Naive thymus-derived CD8-positive, alpha-beta T cell (primary cell): ENCODE data around the gene PSMB5. TPM values are rescaled to one million over a fixed set of nuclear protein-coding genes. Genes with fewer than 3 reads are reported as not detected.
"Not testable (repeated sequence)": the region's sequence is repeated elsewhere in the genome, so short reads cannot be mapped to it uniquely, and the experiment has no call there.

ENCODE experiments used
- ATAC-seq, 2 donors: fragments of 150-1000 bp; cut with Tn5 transposase in 1 of 2; sonication (Bioruptor Pico), chemical (Tn5 transposase) in 1 of 2; 1 replicate in 1 of 2; 2 replicates in 1 of 2; pipeline ENCODE4 v1.10.0; 2021; ENCODE audit warnings: mild to moderate bottlenecking in 2 of 2, moderate library complexity in 2 of 2
- POLR2A ChIA-PET: fragments of 350-600 bp; sonication (Branson Sonifier 250); formaldehyde crosslinking; loops from one replicate; lab custom pipeline; 2021; ENCODE audit warnings: antibody characterized with exemption; lab: Charles Lee
- DNase-seq, 10 donors: peaks; one replicate each; pipeline versions ENCODE4 v3.0.0 to v3.0.0-alpha.2; 2020 to 2022
- H3K27ac Mint-ChIP-seq, 10 donors: one replicate each; pipeline ENCODE4 v1.8.0; 2020 to 2022; ENCODE audit warnings: mild to moderate bottlenecking in 10 of 10, mixed read lengths in 10 of 10, moderate library complexity in 4 of 10, inconsistent platforms in 1 of 10
- H3K27me3 Mint-ChIP-seq, 5 donors: one replicate each; pipeline ENCODE4 v1.8.0; 2021 to 2022; ENCODE audit warnings: mixed read lengths in 5 of 5
- H3K36me3 Mint-ChIP-seq, 3 donors: one replicate each; pipeline ENCODE4 v1.8.0; 2020 to 2022; ENCODE audit warnings: mixed read lengths in 3 of 3, mild to moderate bottlenecking in 2 of 3, inconsistent platforms in 1 of 3
- H3K4me1 Mint-ChIP-seq, 4 donors: one replicate each; pipeline ENCODE4 v1.8.0; 2021 to 2022; ENCODE audit warnings: mixed read lengths in 4 of 4
- H3K4me3 Mint-ChIP-seq, 10 donors: one replicate each; pipeline ENCODE4 v1.8.0; 2020 to 2022; ENCODE audit warnings: mild to moderate bottlenecking in 10 of 10, mixed read lengths in 10 of 10, moderate library complexity in 6 of 10, inconsistent platforms in 1 of 10
- H3K9me3 Mint-ChIP-seq, 9 donors: one replicate each; pipeline ENCODE4 v1.8.0; 2020 to 2022; ENCODE audit warnings: mixed read lengths in 9 of 9, mild to moderate bottlenecking in 3 of 9, inconsistent platforms in 1 of 9, moderate library complexity in 1 of 9
- polyA plus RNA-seq, 3 donors: library from polyadenylated mRNA; unstranded; fragments of 300-500 nt; fragmentation: Illumina TruSeq; gene quantifications; one replicate each; pipeline ENCODE4 v1.2.3, GENCODE V29; 2021
- total RNA-seq, 8 experiments: library from RNA in 2 of 8; stranded (reverse) in 2 of 8; gene quantifications; one replicate each; pipeline ENCODE4 v1.2.3 and lab custom pipeline; 2021 to 2026

PSMB5 gene
- total and polyA plus RNA-seq, 5 experiments from 2014 or later: 30.2 to 49.7 (median 35.8) TPM

- Mint-ChIP-seq H3K4me3 (peak overlapping the region in 7 of 10 donors; percentile 5 to 81 (median 58)), H3K9me3 (no peaks in the 10 kb centered on the region), H3K36me3 (peaks cover 5 to 26% (median 9%) of the 10 kb centered on the region in 3 donors), H3K4me1 (peaks cover 30 to 50% (median 43%) of the 10 kb centered on the region in 4 donors), H3K27ac (peak overlapping the region in 9 of 10 donors; percentile 49 to 93 (median 82)), H3K27me3 (no peaks in the 10 kb centered on the region)
- POLR2A ChIA-PET: interaction anchor here (1.0 to 1.1 kb wide), 2 partner anchors 15 to 432 kb away, joined by 3 to 8 read pairs; no protein-coding TSS in a partner anchor
- DNase-seq: no peak
- ATAC-seq: no peak
These were observed 12.7 kb downstream of the PSMB5 start for GRCh38 chr14:23021889-23022442.

DNA sequence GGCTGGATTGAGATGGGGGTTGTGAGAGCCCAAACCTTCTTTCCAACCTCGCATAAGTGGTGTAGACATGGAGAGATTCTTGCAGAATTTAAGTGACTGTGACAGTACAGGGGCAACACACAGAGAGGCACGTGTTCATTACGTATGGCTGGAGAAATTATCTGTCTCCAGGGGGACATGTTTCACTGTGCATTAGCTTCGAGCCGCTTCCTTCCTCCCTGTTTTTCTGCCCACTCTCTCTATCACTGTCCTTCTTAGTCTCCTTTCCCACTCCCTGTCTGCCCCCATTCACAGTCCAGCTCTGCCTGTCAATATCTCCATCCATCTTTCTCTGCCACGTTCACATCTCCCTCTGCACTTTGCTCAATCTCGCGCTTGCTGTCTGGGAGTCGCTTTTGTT is 13.3 kb downstream of the PSMB5 start:
- no peak for DNase-seq
- Mint-ChIP-seq H3K27ac (peak overlapping the region in 9 of 10 donors; percentile 42 to 93 (median 82)), H3K9me3 (no peaks in the 10 kb centered on the region), H3K27me3 (no peaks in the 10 kb centered on the region), H3K36me3 (peaks cover 5 to 26% (median 9%) of the 10 kb centered on the region in 3 donors), H3K4me1 (peaks cover 30 to 50% (median 43%) of the 10 kb centered on the region in 4 donors), H3K4me3 (peak overlapping the region in 7 of 10 donors; percentile 25 to 81 (median 65))
- ATAC-seq: peak in 1 of 2 donors; percentile 24
- POLR2A ChIA-PET: interaction anchor here (1.1 to 2.1 kb wide), 3 partner anchors 9 to 15 kb away, joined by 3 to 16 read pairs (median 9); no protein-coding TSS in a partner anchor

- H3K27me3 Mint-ChIP-seq: peaks cover 0 to 3% (median 0%) of the 10 kb centered on the region in 5 donors
- peak; percentile 58 to 76 for ATAC-seq
- no peaks in the 10 kb centered on the region for H3K9me3 Mint-ChIP-seq
- peak overlapping the region in 9 of 10 donors; percentile 45 to 93 (median 82) for H3K27ac Mint-ChIP-seq
- DNase-seq: peak in 2 of 10 donors; percentile 15 to 33
- POLR2A ChIA-PET: interaction anchor here (1.2 to 2.1 kb wide), 3 partner anchors 8 to 14 kb away, joined by 3 to 16 read pairs (median 10); no protein-coding TSS in a partner anchor
- peaks cover 2 to 16% (median 3%) of the 10 kb centered on the region in 3 donors for H3K36me3 Mint-ChIP-seq
- peak overlapping the region in 9 of 10 donors; percentile 24 to 81 (median 45) for H3K4me3 Mint-ChIP-seq
- H3K4me1 Mint-ChIP-seq: peaks cover 28 to 47% (median 40%) of the 10 kb centered on the region in 4 donors
These were observed 14.3 kb downstream of the PSMB5 start for GRCh38 chr14:23020143-23021128.

GRCh38 chr14:23018107-23018506 is 16.6 kb downstream of the PSMB5 start:
- ATAC-seq (no peak), DNase-seq (no peak)
- Mint-ChIP-seq H3K27ac (no peak overlapping the region), H3K36me3 (no peaks in the 10 kb centered on the region), H3K9me3 (no peaks in the 10 kb centered on the region), H3K27me3 (peaks cover 0 to 3% (median 0%) of the 10 kb centered on the region in 5 donors), H3K4me1 (peaks cover 17 to 28% (median 22%) of the 10 kb centered on the region in 4 donors), H3K4me3 (no peak overlapping the region)
- POLR2A ChIA-PET: interaction anchor here (0.7 to 1.0 kb wide), 2 partner anchors 11 to 38 kb away, joined by 3 to 4 read pairs; no protein-coding TSS in a partner anchor

- H3K9me3 Mint-ChIP-seq: no peaks in the 10 kb centered on the region
- POLR2A ChIA-PET: interaction anchor here (0.7 kb wide), 1 partner anchor 21 kb away, joined by 3 read pairs; no protein-coding TSS in a partner anchor
- H3K4me1 Mint-ChIP-seq: peaks cover 12 to 20% (median 15%) of the 10 kb centered on the region in 4 donors
- H3K4me3 Mint-ChIP-seq: no peak overlapping the region
- H3K27ac Mint-ChIP-seq: no peak overlapping the region
- DNase-seq (no peak), ATAC-seq (no peak)
- H3K36me3 Mint-ChIP-seq: no peaks in the 10 kb centered on the region
- H3K27me3 Mint-ChIP-seq: peaks cover 0 to 3% (median 0%) of the 10 kb centered on the region in 5 donors
These were observed 17.6 kb downstream of the PSMB5 start for GRCh38 chr14:23017091-23017490.

DNA sequence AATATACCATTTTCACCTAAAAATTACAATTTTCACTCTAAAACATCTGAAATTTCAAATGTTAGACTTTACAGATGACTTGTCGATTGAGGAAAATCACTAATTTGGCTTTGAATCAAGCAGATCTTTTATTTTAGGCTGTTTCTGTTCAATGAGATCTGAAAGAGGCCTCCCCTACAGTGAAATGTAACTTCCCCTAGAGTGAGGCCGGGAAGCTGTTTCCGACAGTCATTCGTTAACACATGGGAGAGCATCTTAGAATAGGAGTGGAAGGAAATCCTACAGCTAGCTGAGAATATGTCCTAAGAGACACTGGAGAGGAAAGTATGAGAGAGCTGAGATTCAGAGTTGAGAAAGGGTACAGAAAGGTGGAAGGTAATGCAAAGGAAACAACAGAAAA is 19.1 kb downstream of the PSMB5 start:
- peaks cover 6 to 8% (median 7%) of the 10 kb centered on the region in 4 donors for H3K4me1 Mint-ChIP-seq
- H3K27ac Mint-ChIP-seq: peak overlapping the region in 3 of 10 donors; percentile 56 to 86 (median 66)
- H3K36me3 Mint-ChIP-seq: no peaks in the 10 kb centered on the region
- no peaks in the 10 kb centered on the region for H3K9me3 Mint-ChIP-seq
- ATAC-seq: no peak
- peaks cover 0 to 3% (median 0%) of the 10 kb centered on the region in 5 donors for H3K27me3 Mint-ChIP-seq
- POLR2A ChIA-PET: interaction anchor here (1.2 to 1.7 kb wide), 2 partner anchors 9 to 18 kb away, joined by 3 to 6 read pairs; no protein-coding TSS in a partner anchor
- H3K4me3 Mint-ChIP-seq: peak overlapping the region in 2 of 10 donors; percentile 0 to 22
- no peak for DNase-seq

GRCh38 chr14:23013749-23014054 is 21.0 kb downstream of the PSMB5 start:
- ATAC-seq, H3K9me3 Mint-ChIP-seq, H3K36me3 Mint-ChIP-seq, DNase-seq, H3K4me3 Mint-ChIP-seq, H3K27ac Mint-ChIP-seq, H3K27me3 Mint-ChIP-seq: not testable (repeated sequence)
- POLR2A ChIA-PET: interaction anchor here (0.5 to 1.1 kb wide), 3 partner anchors 17 to 189 kb away, joined by 3 to 5 read pairs (median 3); no protein-coding TSS in a partner anchor
- H3K4me1 Mint-ChIP-seq: peaks cover 12 to 18% (median 17%) of the 10 kb centered on the region in 4 donors

DNA sequence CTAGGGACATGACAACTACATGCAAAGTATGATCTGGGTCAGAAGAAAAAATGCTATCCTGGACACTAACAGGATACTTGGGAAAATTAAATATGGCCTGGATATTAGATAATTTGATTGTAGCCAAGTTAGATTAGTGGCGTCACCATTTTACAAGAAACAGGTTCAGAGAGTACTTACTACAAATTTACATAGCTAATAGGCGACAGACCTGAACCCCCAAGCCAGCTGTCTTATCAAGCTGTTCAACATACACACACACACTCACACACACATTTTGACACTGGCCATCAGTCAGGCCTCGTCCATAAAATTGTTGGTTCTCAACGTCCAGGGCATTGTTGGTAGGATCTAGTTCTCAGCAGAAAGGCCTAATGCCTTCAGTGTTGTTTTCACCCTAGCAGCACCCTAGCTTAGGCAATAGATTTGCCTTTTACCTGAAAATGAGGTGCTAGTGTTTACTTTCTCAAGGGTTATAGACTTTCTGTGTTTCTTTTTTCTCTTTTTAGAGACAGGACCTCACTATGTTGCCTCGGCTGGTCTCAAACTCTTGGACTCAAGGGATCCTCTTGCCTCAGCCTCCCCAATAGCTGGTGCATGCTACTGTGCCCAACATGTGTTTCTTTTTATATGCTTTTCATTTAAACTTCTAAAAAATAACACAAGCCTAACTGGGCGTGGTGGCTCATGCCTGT is 21.5 kb downstream of the PSMB5 start:
- Mint-ChIP-seq H3K27ac (peak overlapping the region in 3 of 10 donors; percentile 58 to 81 (median 76)), H3K27me3 (peaks cover 0 to 3% (median 0%) of the 10 kb centered on the region in 5 donors), H3K36me3 (no peaks in the 10 kb centered on the region), H3K9me3 (no peaks in the 10 kb centered on the region), H3K4me3 (no peak overlapping the region), H3K4me1 (peaks cover 12 to 23% (median 22%) of the 10 kb centered on the region in 4 donors)
- POLR2A ChIA-PET: interaction anchor here (0.5 to 1.1 kb wide), 3 partner anchors 8 to 189 kb away, joined by 3 read pairs; no protein-coding TSS in a partner anchor
- ATAC-seq: no peak
- DNase-seq: no peak

DNA sequence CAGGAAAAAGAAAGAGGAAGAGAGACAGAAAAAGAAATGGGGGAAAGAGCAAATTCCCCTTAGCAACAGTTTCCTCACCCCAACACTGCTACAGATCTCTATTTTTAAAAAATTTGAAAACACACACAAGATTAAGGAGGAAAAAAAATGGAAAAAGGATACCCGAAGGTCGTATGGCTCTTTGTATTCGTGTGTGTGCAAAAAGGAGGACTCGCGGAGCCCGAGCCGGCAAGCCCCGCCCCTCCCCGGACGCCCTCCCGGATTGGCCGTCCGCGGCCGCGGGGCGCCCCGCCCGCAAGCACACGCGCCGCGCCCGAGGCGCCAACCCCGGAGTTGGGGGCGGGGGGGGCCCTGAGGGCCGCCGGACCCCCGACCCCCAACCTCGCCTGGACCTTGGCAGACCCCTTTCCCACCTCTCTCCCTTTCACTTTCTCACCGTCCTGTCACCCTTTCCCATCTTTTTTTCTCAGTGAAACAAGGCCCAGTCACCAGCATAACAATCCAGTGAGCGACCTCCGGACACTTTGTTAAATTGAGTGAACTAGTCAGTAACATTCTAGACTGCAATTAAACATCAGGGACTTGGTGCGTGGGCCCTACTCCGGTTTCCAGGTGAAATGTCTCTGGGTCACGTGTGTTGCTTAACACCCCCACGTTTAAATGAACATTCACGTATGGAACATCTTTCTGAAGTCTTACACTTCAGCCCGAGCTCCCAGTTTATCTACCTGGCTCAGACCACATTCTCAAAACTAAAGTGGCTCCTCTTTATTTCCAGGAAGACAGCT is 24.6 kb downstream of the PSMB5 start, which contains the start of gene C14orf93:
C14orf93 (minus strand) TSS at position 205 of the 788 bp plus-strand sequence. CDS start 11,120 bp downstream, outside the sequence.
- Mint-ChIP-seq H3K27ac (peak within 1 kb of the TSS; percentile 82 to 99 (median 98)), H3K36me3 (no peaks in the 10 kb centered on the region), H3K9me3 (no peaks in the 10 kb centered on the region), H3K27me3 (no peaks in the 10 kb centered on the region), H3K4me1 (peaks cover 13 to 48% (median 39%) of the 10 kb centered on the region in 4 donors), H3K4me3 (peak within 1 kb of the TSS; percentile 92 to 99 (median 96))
- POLR2A ChIA-PET: interaction anchor here (0.9 to 2.2 kb wide), 4 partner anchors 15 to 85 kb away, joined by 3 to 10 read pairs (median 6); partner anchors contain the start of genes ACIN1 and C14orf119
- peak; percentile 19 to 35 for ATAC-seq
- DNase-seq: peak; percentile 62 to 85 (median 73)

- Mint-ChIP-seq H3K36me3 (no peaks in the 10 kb centered on the region), H3K4me1 (peaks cover 16 to 50% (median 41%) of the 10 kb centered on the region in 4 donors), H3K27ac (peak overlapping the region; percentile 82 to 97 (median 93)), H3K27me3 (no peaks in the 10 kb centered on the region), H3K4me3 (peak overlapping the region; percentile 90 to 99 (median 94)), H3K9me3 (no peaks in the 10 kb centered on the region)
- POLR2A ChIA-PET: interaction anchor here (0.5 kb wide), 1 partner anchor 88 kb away, joined by 6 read pairs; no protein-coding TSS in a partner anchor
- DNase-seq (no peak), ATAC-seq (no peak)
These were observed 25.2 kb downstream of the PSMB5 start for GRCh38 chr14:23009483-23009938.
